HepG2 (cell line): ENCODE measurements around the gene JPH4. TPM values are rescaled to one million over a fixed set of nuclear protein-coding genes. Genes with fewer than 3 reads are reported as not detected.

Experiments used
- GATAD2A ChIP-seq: IDR thresholded peaks from 2 replicates; pipeline ENCODE4 v1.6.1; 2016
- GTF2F1 ChIP-seq: fragments of 150-350 bp; IDR thresholded peaks from 2 replicates; pipeline ENCODE4 v1.6.1; 2014; ENCODE audit warnings: low read length
- JDP2 ChIP-seq: sonication (generic); formaldehyde crosslinking; IDR thresholded peaks from 2 replicates; pipeline ENCODE4 v1.8.1; 2022; ENCODE audit warnings: missing genetic modification reagents, borderline replicate concordance
- KDM5B ChIP-seq: sonication (generic); formaldehyde crosslinking; IDR thresholded peaks from 2 replicates; pipeline ENCODE4 v1.4.0; 2020; ENCODE audit warnings: missing genetic modification reagents, mild to moderate bottlenecking, borderline replicate concordance
- MEIS1 ChIP-seq: sonication (generic); formaldehyde crosslinking; IDR thresholded peaks from 2 replicates; pipeline ENCODE4 v1.9.0; 2021; ENCODE audit warnings: mild to moderate bottlenecking, missing genetic modification reagents, moderate library complexity, borderline replicate concordance
- MLLT10 ChIP-seq: sonication (generic); formaldehyde crosslinking; IDR thresholded peaks from 2 replicates; pipeline ENCODE4 v1.4.0; 2020; ENCODE audit warnings: missing genetic modification reagents
- RBM39 ChIP-seq: fragments of 200-400 bp; formaldehyde crosslinking; IDR thresholded peaks from one replicate; pipeline ENCODE4 v1.6.1; 2018; ENCODE audit warnings: antibody characterized with exemption, mild to moderate bottlenecking, low read depth, low read length; ENCODE audit not compliant: poor library complexity, severe bottlenecking
- REPIN1 ChIP-seq: sonication (generic); formaldehyde crosslinking; IDR thresholded peaks from 2 replicates; pipeline ENCODE4 v1.8.0; 2022; ENCODE audit warnings: missing genetic modification reagents, low read depth, mild to moderate bottlenecking, borderline replicate concordance
- SRF ChIP-seq: IDR thresholded peaks from 2 replicates; pipeline ENCODE4 v1.6.1; 2011; ENCODE audit warnings: mild to moderate bottlenecking, low read depth, low read length, moderate library complexity
- STAT5B ChIP-seq: sonication (generic); formaldehyde crosslinking; IDR thresholded peaks from 2 replicates; pipeline ENCODE4 v1.4.0; 2020; ENCODE audit warnings: missing genetic modification reagents
- TAF15 ChIP-seq: fragments of 200-400 bp; formaldehyde crosslinking; IDR thresholded peaks from one replicate; pipeline ENCODE4 v1.6.1; 2018; ENCODE audit warnings: mild to moderate bottlenecking, low read depth, low read length; ENCODE audit not compliant: poor library complexity, severe bottlenecking
- TBL1XR1 ChIP-seq: fragments of 150-350 bp; IDR thresholded peaks from 2 replicates; pipeline ENCODE4 v1.6.1; 2014; ENCODE audit warnings: borderline replicate concordance, low read length; ENCODE audit not compliant: partially characterized antibody
- TBP ChIP-seq: sonication (generic); formaldehyde crosslinking; IDR thresholded peaks from 2 replicates; pipeline ENCODE4 v1.5.0; 2020; ENCODE audit warnings: missing genetic modification reagents
- TCF12 ChIP-seq, 2 experiments: fragments of 450-650 bp in 1 of 2; sonication (generic) in 1 of 2; formaldehyde crosslinking in 1 of 2; IDR thresholded peaks; 2 replicates each; pipeline versions ENCODE4 v1.6.1 to v1.8.0; 2017 to 2022; ENCODE audit warnings: antibody characterized with exemption in 1 of 2, mild to moderate bottlenecking in 1 of 2, missing genetic modification reagents in 1 of 2, moderate library complexity in 1 of 2
- ZBTB1 ChIP-seq: sonication (generic); formaldehyde crosslinking; IDR thresholded peaks from 2 replicates; pipeline ENCODE4 v1.4.0; 2020; ENCODE audit warnings: missing genetic modification reagents, borderline replicate concordance
- ZNF143 ChIP-seq: sonication (generic); formaldehyde crosslinking; IDR thresholded peaks from 2 replicates; pipeline ENCODE4 v1.4.0; 2020; ENCODE audit warnings: missing genetic modification reagents
- ZNF430 ChIP-seq: sonication (generic); formaldehyde crosslinking; IDR thresholded peaks from 2 replicates; pipeline ENCODE4 v1.9.0; 2021; ENCODE audit warnings: mild to moderate bottlenecking, missing genetic modification reagents
- ZNF703 ChIP-seq: sonication (generic); formaldehyde crosslinking; IDR thresholded peaks from 2 replicates; pipeline ENCODE4 v1.5.1; 2020; ENCODE audit warnings: missing genetic modification reagents, mild to moderate bottlenecking, moderate library complexity, borderline replicate concordance
- polyA plus RNA-seq, 8 experiments: library from polyadenylated mRNA; depleted of rRNA in 3 of 8; stranded (reverse) in 7 of 8; unstranded in 1 of 8; fragments of >200 nt; fragmentation: Illumina TruSeq in 4 of 8; extraction: Trizol in 4 of 8; gene quantifications; 2 replicates each; pipeline versions ENCODE4 v1.2.1 to v1.2.3, GENCODE V29; 2011 to 2016; ENCODE audit warnings: low read depth in 4 of 8, missing spikeins in 1 of 8, mixed read lengths in 1 of 8; ENCODE audit not compliant: insufficient read depth in 1 of 8
- total RNA-seq, 5 experiments: library from RNA; depleted of rRNA; stranded (reverse); fragments of >200 nt; fragmentation: Illumina TruSeq; extraction: Trizol; gene quantifications; 2 replicates each; pipeline ENCODE4 v1.2.3, GENCODE V29; 2016; ENCODE audit warnings: low read depth in 1 of 5
- TF ChIP-seq, protein P1 (sequence below): sonication (generic); formaldehyde crosslinking; IDR thresholded peaks from one replicate; pipeline ENCODE4 v1.5.1; 2020; ENCODE audit warnings: mild to moderate bottlenecking, missing genetic modification reagents; ENCODE audit errors: not compliant biosample characterization
- TF ChIP-seq, protein P2 (sequence below): sonication (generic); formaldehyde crosslinking; IDR thresholded peaks from 2 replicates; pipeline ENCODE4 v1.5.1; 2020; ENCODE audit warnings: missing genetic modification reagents, mild to moderate bottlenecking, borderline replicate concordance
- TF ChIP-seq, protein P3 (sequence below): sonication (generic); formaldehyde crosslinking; conservative IDR thresholded peaks from 2 replicates; pipeline ENCODE4 v1.4.0; 2020; ENCODE audit warnings: missing genetic modification reagents
- TF ChIP-seq, protein P4 (sequence below): sonication (generic); formaldehyde crosslinking; IDR thresholded peaks from 2 replicates; pipeline ENCODE4 v1.4.0; 2020; ENCODE audit warnings: mild to moderate bottlenecking, missing genetic modification reagents

Gene JPH4
- total and polyA plus RNA-seq, 2 of the 13 experiments (the other 11 are each of a cell fraction or from before 2014, with no cell fraction given): 0.08 to 0.22 TPM

DNA sequence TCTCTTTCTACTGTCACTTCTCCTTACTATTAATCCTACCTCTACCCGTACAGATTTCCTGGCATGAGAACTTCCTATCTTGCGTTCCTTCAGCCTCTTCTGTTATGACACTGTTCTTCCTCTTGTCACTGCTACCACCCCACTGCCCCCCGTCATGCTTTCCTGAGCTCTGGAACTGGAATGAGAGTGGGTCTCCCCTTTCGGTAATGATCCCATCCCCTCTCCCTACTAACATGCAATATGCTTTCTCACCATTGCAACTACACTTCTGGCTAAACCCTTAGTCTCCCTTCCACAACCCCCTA is 6.1 kb downstream of the JPH4 start (continued):
- TF ChIP-seq, protein P1, sequence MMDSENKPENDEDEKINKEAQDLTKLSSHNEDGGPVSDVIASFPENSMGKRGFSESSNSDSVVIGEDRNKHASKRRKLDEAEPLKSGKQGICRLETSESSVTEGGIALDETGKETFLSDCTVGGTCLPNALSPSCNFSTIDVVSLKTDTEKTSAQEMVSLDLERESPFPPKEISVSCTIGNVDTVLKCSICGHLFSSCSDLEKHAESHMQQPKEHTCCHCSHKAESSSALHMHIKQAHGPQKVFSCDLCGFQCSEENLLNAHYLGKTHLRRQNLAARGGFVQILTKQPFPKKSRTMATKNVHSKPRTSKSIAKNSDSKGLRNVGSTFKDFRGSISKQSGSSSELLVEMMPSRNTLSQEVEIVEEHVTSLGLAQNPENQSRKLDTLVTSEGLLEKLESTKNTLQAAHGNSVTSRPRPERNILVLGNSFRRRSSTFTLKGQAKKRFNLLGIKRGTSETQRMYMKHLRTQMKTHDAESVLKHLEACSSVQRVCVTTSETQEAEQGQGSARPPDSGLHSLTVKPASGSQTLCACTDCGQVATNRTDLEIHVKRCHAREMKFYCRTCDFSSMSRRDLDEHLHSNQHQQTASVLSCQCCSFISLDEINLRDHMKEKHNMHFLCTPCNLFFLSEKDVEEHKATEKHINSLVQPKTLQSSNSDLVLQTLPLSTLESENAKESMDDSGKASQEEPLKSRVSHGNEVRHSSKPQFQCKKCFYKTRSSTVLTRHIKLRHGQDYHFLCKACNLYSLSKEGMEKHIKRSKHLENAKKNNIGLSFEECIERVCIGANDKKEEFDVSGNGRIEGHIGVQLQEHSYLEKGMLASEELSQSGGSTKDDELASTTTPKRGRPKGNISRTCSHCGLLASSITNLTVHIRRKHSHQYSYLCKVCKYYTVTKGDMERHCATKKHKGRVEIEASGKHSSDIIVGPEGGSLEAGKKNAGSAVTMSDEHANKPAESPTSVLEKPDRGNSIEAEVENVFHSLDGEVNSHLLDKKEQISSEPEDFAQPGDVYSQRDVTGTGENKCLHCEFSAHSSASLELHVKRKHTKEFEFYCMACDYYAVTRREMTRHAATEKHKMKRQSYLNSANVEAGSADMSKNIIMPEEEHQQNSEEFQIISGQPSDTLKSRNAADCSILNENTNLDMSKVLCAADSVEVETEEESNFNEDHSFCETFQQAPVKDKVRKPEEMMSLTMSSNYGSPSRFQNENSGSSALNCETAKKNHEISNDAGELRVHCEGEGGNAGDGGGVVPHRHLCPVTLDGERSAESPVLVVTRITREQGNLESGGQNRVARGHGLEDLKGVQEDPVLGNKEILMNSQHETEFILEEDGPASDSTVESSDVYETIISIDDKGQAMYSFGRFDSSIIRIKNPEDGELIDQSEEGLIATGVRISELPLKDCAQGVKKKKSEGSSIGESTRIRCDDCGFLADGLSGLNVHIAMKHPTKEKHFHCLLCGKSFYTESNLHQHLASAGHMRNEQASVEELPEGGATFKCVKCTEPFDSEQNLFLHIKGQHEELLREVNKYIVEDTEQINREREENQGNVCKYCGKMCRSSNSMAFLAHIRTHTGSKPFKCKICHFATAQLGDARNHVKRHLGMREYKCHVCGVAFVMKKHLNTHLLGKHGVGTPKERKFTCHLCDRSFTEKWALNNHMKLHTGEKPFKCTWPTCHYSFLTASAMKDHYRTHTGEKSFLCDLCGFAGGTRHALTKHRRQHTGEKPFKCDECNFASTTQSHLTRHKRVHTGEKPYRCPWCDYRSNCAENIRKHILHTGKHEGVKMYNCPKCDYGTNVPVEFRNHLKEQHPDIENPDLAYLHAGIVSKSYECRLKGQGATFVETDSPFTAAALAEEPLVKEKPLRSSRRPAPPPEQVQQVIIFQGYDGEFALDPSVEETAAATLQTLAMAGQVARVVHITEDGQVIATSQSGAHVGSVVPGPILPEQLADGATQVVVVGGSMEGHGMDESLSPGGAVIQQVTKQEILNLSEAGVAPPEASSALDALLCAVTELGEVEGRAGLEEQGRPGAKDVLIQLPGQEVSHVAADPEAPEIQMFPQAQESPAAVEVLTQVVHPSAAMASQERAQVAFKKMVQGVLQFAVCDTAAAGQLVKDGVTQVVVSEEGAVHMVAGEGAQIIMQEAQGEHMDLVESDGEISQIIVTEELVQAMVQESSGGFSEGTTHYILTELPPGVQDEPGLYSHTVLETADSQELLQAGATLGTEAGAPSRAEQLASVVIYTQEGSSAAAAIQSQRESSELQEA (CRISPR knock-in tag): no peak
- TF ChIP-seq REPIN1 (no peak), ZBTB1 (CRISPR knock-in tag) (no peak), MEIS1 (CRISPR knock-in tag) (no peak), STAT5B (CRISPR knock-in tag) (no peak), SRF (no peak), TBP (CRISPR knock-in tag) (no peak), TCF12 (IDR thresholded peaks at IDR 0.05) (no peak), TCF12 (CRISPR knock-in tag; IDR thresholded peaks at IDR 0.05) (no peak), TBL1XR1 (no peak), GATAD2A (peak; percentile 10; the same call in 1 of the 2 replicates), KDM5B (CRISPR knock-in tag) (no peak), ZNF430 (CRISPR knock-in tag) (no peak), TAF15 (no peak), RBM39 (no peak), ZNF143 (CRISPR knock-in tag) (no peak), JDP2 (CRISPR knock-in tag) (no peak), GTF2F1 (no peak), ZNF703 (no peak), MLLT10 (CRISPR knock-in tag) (no peak)
- TF ChIP-seq, protein P2, sequence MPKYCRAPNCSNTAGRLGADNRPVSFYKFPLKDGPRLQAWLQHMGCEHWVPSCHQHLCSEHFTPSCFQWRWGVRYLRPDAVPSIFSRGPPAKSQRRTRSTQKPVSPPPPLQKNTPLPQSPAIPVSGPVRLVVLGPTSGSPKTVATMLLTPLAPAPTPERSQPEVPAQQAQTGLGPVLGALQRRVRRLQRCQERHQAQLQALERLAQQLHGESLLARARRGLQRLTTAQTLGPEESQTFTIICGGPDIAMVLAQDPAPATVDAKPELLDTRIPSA (CRISPR knock-in tag): no peak
- TF ChIP-seq, protein P3, sequence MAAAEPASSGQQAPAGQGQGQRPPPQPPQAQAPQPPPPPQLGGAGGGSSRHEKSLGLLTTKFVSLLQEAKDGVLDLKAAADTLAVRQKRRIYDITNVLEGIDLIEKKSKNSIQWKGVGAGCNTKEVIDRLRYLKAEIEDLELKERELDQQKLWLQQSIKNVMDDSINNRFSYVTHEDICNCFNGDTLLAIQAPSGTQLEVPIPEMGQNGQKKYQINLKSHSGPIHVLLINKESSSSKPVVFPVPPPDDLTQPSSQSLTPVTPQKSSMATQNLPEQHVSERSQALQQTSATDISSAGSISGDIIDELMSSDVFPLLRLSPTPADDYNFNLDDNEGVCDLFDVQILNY (CRISPR knock-in tag): no peak
- TF ChIP-seq, protein P4, sequence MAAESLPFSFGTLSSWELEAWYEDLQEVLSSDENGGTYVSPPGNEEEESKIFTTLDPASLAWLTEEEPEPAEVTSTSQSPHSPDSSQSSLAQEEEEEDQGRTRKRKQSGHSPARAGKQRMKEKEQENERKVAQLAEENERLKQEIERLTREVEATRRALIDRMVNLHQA (CRISPR knock-in tag): no peak
